K562 (cell line): ENCODE data around the gene PIMREG. TPM values are rescaled to one million over a fixed set of nuclear protein-coding genes. Genes with fewer than 3 reads are reported as not detected.

Experiments
- ATAC-seq: fragments of 200-7000 bp; cut with Tn5 transposase; 3 replicates; pipeline ENCODE4 v1.9.1; 2020; ENCODE audit warnings: moderate library complexity
- BruUV-seq: library from RNA; stranded (reverse); fragments of 400-500 nt; replicated peaks from 2 replicates; lab custom pipeline; 2021; lab: Mats Ljungman, UMichigan
- CTCF ChIA-PET: fragments of 300-600 bp; formaldehyde crosslinking; extraction: SDS; loops from one replicate; lab custom pipeline; 2021; ENCODE audit warnings: low intra/inter-chr PET ratio; lab: Yijun Ruan, JAX
- POLR2A ChIA-PET: fragments of 300-600, 350-650 bp; sonication (Branson Sonifier 250); formaldehyde crosslinking; extraction: SDS; loops from one replicate; lab custom pipeline; 2021; ENCODE audit warnings: antibody characterized with exemption, inconsistent platforms; lab: Yijun Ruan, JAX
- DNase-seq, 4 experiments: peaks; one replicate each; pipeline versions ENCODE4 v3.0.0 to v3.0.0-alpha.2; 2011 to 2018; ENCODE audit warnings: low spot score in 3 of 4, mixed read lengths in 3 of 4; ENCODE audit errors: extremely low read depth in 1 of 4
- FAIRE-seq: peaks from 2 replicates; lab custom pipeline; 2011; peaks lifted over from hg19 to GRCh38; lab: Jason Lieb, UNC
- H2AFZ ChIP-seq: 2 replicates; pipeline ENCODE4 v1.6.0; 2011; ENCODE audit warnings: low read depth, low read length, control low read depth, inconsistent platforms
- H3K27ac ChIP-seq: fragments of 200-600 bp; 3 replicates; pipeline ENCODE4 v1.8.0; 2011; ENCODE audit warnings: low read depth, mild to moderate bottlenecking, control low read depth, inconsistent platforms, low read length, moderate library complexity, mixed read lengths; ENCODE audit errors: extremely low read depth
- H3K27me3 ChIP-seq, 2 experiments: fragments of 300-600 bp in 1 of 2; 2 replicates in 1 of 2; 3 replicates in 1 of 2; pipeline versions ENCODE4 v1.6.0 to v1.8.0; 2011; ENCODE audit warnings: inconsistent platforms in 2 of 2, low read length in 2 of 2, mild to moderate bottlenecking in 1 of 2, mixed read lengths in 1 of 2, moderate library complexity in 1 of 2; ENCODE audit not compliant: control insufficient read depth in 2 of 2, insufficient read depth in 2 of 2
- H3K36me3 ChIP-seq: fragments of 300-600 bp; 3 replicates; pipeline ENCODE4 v1.8.0; 2011; ENCODE audit warnings: mild to moderate bottlenecking, low read length, inconsistent platforms; ENCODE audit not compliant: control insufficient read depth, insufficient read depth
- H3K4me1 ChIP-seq, 2 experiments: fragments of 200-600 bp in 1 of 2; replicated peaks in 1 of 2; 2 replicates in 1 of 2; 3 replicates in 1 of 2; pipeline versions ENCODE4 v1.5.1 to v1.8.0; 2011; ENCODE audit warnings: inconsistent platforms in 2 of 2, low read length in 2 of 2, mild to moderate bottlenecking in 1 of 2, mixed read lengths in 1 of 2, moderate library complexity in 1 of 2; ENCODE audit not compliant: control insufficient read depth in 2 of 2, insufficient read depth in 2 of 2
- H3K4me2 ChIP-seq: 2 replicates; pipeline ENCODE4 v1.6.1; 2011; ENCODE audit warnings: low read length, control low read depth, inconsistent platforms, mixed read lengths; ENCODE audit not compliant: insufficient read depth
- H3K4me3 ChIP-seq: fragments of 200-600 bp; sonication (generic), shearing (Covaris generic); 2 replicates; pipeline ENCODE4 v1.5.1; 2016; ENCODE audit warnings: control low read depth, inconsistent platforms
- H3K79me2 ChIP-seq: fragments of 200-600 bp; 3 replicates; pipeline ENCODE4 v1.8.0; 2011; ENCODE audit warnings: low read length, inconsistent platforms; ENCODE audit not compliant: control insufficient read depth, insufficient read depth
- H3K9ac ChIP-seq, 2 experiments: 2 replicates each; pipeline versions ENCODE4 v1.6.0 to v1.6.1; 2011; ENCODE audit warnings: low read depth in 2 of 2, low read length in 2 of 2, control low read depth in 1 of 2, inconsistent platforms in 1 of 2, mild to moderate bottlenecking in 1 of 2, mixed read lengths in 1 of 2; ENCODE audit not compliant: insufficient read depth in 1 of 2
- H3K9me1 ChIP-seq: one replicate; pipeline ENCODE4 v1.6.0; 2011; ENCODE audit warnings: inconsistent platforms, mild to moderate bottlenecking, low read length, moderate library complexity; ENCODE audit not compliant: control insufficient read depth, insufficient read depth
- H3K9me3 ChIP-seq: replicated peaks from 2 replicates; pipeline ENCODE4 v1.5.1; 2011; ENCODE audit warnings: low read depth, low read length, inconsistent platforms; ENCODE audit not compliant: control insufficient read depth, insufficient read depth
- H4K20me1 ChIP-seq: replicated peaks from 2 replicates; pipeline ENCODE4 v1.6.1; 2011; ENCODE audit warnings: low read length, inconsistent platforms, mixed read lengths; ENCODE audit not compliant: control insufficient read depth, insufficient read depth
- CBX3 ChIP-seq, 2 experiments: IDR thresholded peaks; 1 replicate in 1 of 2; 2 replicates in 1 of 2; pipeline ENCODE4 v1.6.1; 2012; ENCODE audit warnings: inconsistent platforms in 2 of 2, low read length in 2 of 2, borderline replicate concordance in 1 of 2, control low read depth in 1 of 2
- CLOCK ChIP-seq: fragments of 250-450 bp; sonication (Bioruptor Pico); IDR thresholded peaks from 2 replicates; pipeline ENCODE4 v1.4.0; 2020; ENCODE audit warnings: mild to moderate bottlenecking, moderate library complexity, borderline replicate concordance
- HDAC6 ChIP-seq: IDR thresholded peaks from 2 replicates; pipeline ENCODE4 v1.6.1; 2012; ENCODE audit warnings: low read depth, mild to moderate bottlenecking, control low read depth, inconsistent platforms, low read length, moderate library complexity
- KDM1A ChIP-seq, 2 experiments: fragments of 450-650 bp; IDR thresholded peaks; 2 replicates each; pipeline ENCODE4 v1.6.1; 2016; ENCODE audit warnings: mild to moderate bottlenecking in 2 of 2
- NCOA2 ChIP-seq, 2 experiments: fragments of 450-650 bp; IDR thresholded peaks; 2 replicates each; pipeline ENCODE4 v1.6.1; 2018; ENCODE audit warnings: mild to moderate bottlenecking in 2 of 2, moderate library complexity in 1 of 2; ENCODE audit not compliant: partially characterized antibody in 2 of 2
- NELFE ChIP-seq: IDR thresholded peaks from 2 replicates; pipeline ENCODE4 v1.6.1; 2011; ENCODE audit warnings: mild to moderate bottlenecking; ENCODE audit not compliant: insufficient read depth, insufficient read length
- RBFOX2 ChIP-seq: fragments of 200-400 bp; formaldehyde crosslinking; IDR thresholded peaks from 2 replicates; pipeline ENCODE4 v1.6.1; 2017; ENCODE audit warnings: low read depth, mild to moderate bottlenecking, low read length, moderate library complexity
- SMAD2 ChIP-seq: fragments of 150-350 bp; IDR thresholded peaks from 2 replicates; pipeline ENCODE4 v1.6.1; 2014; ENCODE audit warnings: low read depth, mild to moderate bottlenecking, low read length
- U2AF1 ChIP-seq: fragments of 200-400 bp; formaldehyde crosslinking; optimal IDR thresholded peaks from 2 replicates; pipeline ENCODE3; 2017; ENCODE audit warnings: mild to moderate bottlenecking, low read depth, low read length, moderate library complexity
- ZNF780A ChIP-seq: fragments of 250-450 bp; sonication (Bioruptor Pico); IDR thresholded peaks from 2 replicates; pipeline ENCODE4 v1.5.0; 2021; ENCODE audit warnings: mild to moderate bottlenecking
- WGBS: fragments of 100-300 bp; shearing (Covaris generic); methylation state at CpG from one replicate; pipeline ENCODE4 v1.1.6; 2016; ENCODE audit warnings: low coverage, mixed read lengths; ENCODE audit not compliant: insufficient coverage; ENCODE audit errors: missing lambda C conversion rate; 5-methylcytosine and 5-hydroxymethylcytosine counted together
- in situ Hi-C: fragments of 300-500 bp; cut with MboI; formaldehyde crosslinking; loops from 4 replicates; pipeline ENCODE4 v1.15.0; 2018; ENCODE audit warnings: inconsistent platforms, mixed read lengths
- intact Hi-C: fragments of 100-400 bp; cut with micrococcal nuclease; formaldehyde crosslinking; loops from 2 replicates; pipeline ENCODE4 v1.14.2; 2022
- polyA plus RNA-seq, 8 experiments: library from polyadenylated mRNA; depleted of rRNA in 4 of 8; stranded (reverse) in 5 of 8; unstranded in 3 of 8; fragments of >200 nt; fragmentation: Nextera tagmentation in 2 of 8; fragmentation: Illumina TruSeq in 1 of 8; extraction: Ambion mirVana in 2 of 8; extraction: Trizol in 1 of 8; gene quantifications; 2 replicates each; pipeline versions ENCODE4 v1.2.1 to v1.2.3, GENCODE V29; 2011 to 2014; ENCODE audit warnings: inconsistent platforms in 1 of 8, missing spikeins in 1 of 8
- total RNA-seq, 7 experiments: library from RNA; depleted of rRNA in 6 of 7; stranded (reverse); fragments of >200 nt in 6 of 7; fragmentation: Illumina TruSeq in 2 of 7; extraction: Trizol in 2 of 7; gene quantifications; 2 replicates each; pipeline versions ENCODE4 v1.2.1 to v1.2.3, GENCODE V29; 2011 to 2021; ENCODE audit warnings: low replicate concordance in 1 of 7
- TF ChIP-seq, protein P1 (sequence below), 3 experiments: IDR thresholded peaks in 2 of 3; conservative IDR thresholded peaks in 1 of 3; 2 replicates each; pipeline ENCODE4 v1.5.1; 2011 to 2012; ENCODE audit warnings: low read length in 3 of 3, mild to moderate bottlenecking in 3 of 3, control low read depth in 2 of 3, improper control_type of control experiment in 1 of 3, inconsistent platforms in 1 of 3, low read depth in 1 of 3, mixed read lengths in 1 of 3, moderate library complexity in 1 of 3; ENCODE audit not compliant: insufficient read depth in 2 of 3

PIMREG gene
- total and polyA plus RNA-seq, 9 of the 15 experiments (the other 6 are each of a cell fraction or from before 2014, with no cell fraction given): 1.1 to 16.7 (median 9.4) TPM

- TF ChIP-seq, protein P1, sequence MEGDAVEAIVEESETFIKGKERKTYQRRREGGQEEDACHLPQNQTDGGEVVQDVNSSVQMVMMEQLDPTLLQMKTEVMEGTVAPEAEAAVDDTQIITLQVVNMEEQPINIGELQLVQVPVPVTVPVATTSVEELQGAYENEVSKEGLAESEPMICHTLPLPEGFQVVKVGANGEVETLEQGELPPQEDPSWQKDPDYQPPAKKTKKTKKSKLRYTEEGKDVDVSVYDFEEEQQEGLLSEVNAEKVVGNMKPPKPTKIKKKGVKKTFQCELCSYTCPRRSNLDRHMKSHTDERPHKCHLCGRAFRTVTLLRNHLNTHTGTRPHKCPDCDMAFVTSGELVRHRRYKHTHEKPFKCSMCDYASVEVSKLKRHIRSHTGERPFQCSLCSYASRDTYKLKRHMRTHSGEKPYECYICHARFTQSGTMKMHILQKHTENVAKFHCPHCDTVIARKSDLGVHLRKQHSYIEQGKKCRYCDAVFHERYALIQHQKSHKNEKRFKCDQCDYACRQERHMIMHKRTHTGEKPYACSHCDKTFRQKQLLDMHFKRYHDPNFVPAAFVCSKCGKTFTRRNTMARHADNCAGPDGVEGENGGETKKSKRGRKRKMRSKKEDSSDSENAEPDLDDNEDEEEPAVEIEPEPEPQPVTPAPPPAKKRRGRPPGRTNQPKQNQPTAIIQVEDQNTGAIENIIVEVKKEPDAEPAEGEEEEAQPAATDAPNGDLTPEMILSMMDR (IDR thresholded peaks at IDR 0.05 in 2 of 3, conservative IDR thresholded peaks at IDR 0.05 in 1 of 3; ENCODE audit: insufficient read depth in 2 of 3, low read depth in 1 of 3, low read length in 3 of 3): peak in 2 of 3 experiments; percentile 5 to 35; a peak in 1 of 6 replicates
- TF ChIP-seq ZNF780A (CRISPR knock-in tag): no peak
- TF ChIP-seq RBFOX2: no peak
- peak in 1 of 2 experiments; percentile 61; a peak in 2 of 3 replicates for TF ChIP-seq CBX3 (IDR thresholded peaks at IDR 0.05; ENCODE audit: borderline replicate concordance in 1 of 2, low read length in 2 of 2)
- no peak for TF ChIP-seq U2AF1
- TF ChIP-seq NCOA2 (IDR thresholded peaks at IDR 0.05; ENCODE audit: partially characterized antibody in 2 of 2): no peak
Measured at GRCh38 chr17:6430769-6431168, 13.5 kb upstream of the PIMREG start (continued).

- Histone ChIP-seq H3K9me3 (no peaks in the 10 kb centered on the region), H3K36me3 (no peaks in the 10 kb centered on the region), H3K27me3 (peaks cover 0 to 10% of the 10 kb centered on the region in 2 experiments; a peak in 1 of 5 replicates), H4K20me1 (no peaks in the 10 kb centered on the region), H3K27ac (no peak within 1 kb of the TSS), H3K9me1 (no peaks in the 10 kb centered on the region), H2AFZ (no peak within 1 kb of the TSS)
- FAIRE-seq: no peak
- no peak for ATAC-seq
- WGBS: 20% methylated on average over 9 of the region's 16 CpGs
- no peak for DNase-seq
- TF ChIP-seq SMAD2 (no peak), CLOCK (no peak), KDM1A (IDR thresholded peaks at IDR 0.05) (no peak), HDAC6 (no peak), NELFE (no peak)
- TF ChIP-seq, all 486 proteins: peak for 0
- Histone ChIP-seq H3K4me2 (no peak within 1 kb of the TSS), H3K4me1 (peaks cover 0 to 4% of the 10 kb centered on the region in 2 experiments; a peak in 1 of 5 replicates), H3K4me3 (no peak within 1 kb of the TSS), H3K79me2 (no peaks in the 10 kb centered on the region), H3K9ac (no peak within 1 kb of the TSS)
- BruUV-seq: no TSS peak
- in situ Hi-C loops: loop anchor here (25.0 kb wide), 1 partner anchor 1198 kb away; the partner anchor contains the start of gene SCIMP
- POLR2A ChIA-PET: no interaction called here
- intact Hi-C loops: no loop called here
- CTCF ChIA-PET: no interaction called here
Measured at GRCh38 chr17:6435051-6435450, 9.2 kb upstream of the PIMREG start, which contains the start of gene AIPL1. TSS of gene AIPL1 (minus strand) at chr17:6435121. CDS start at chr17:6435104, 17 bp downstream.
